ENCODE measurements around the gene ZBTB42.
"Not testable (repeated sequence)": the region's sequence is repeated elsewhere in the genome, so short reads cannot be mapped to it uniquely, and the experiment has no call there.

The ZBTB42 gene

DNA sequence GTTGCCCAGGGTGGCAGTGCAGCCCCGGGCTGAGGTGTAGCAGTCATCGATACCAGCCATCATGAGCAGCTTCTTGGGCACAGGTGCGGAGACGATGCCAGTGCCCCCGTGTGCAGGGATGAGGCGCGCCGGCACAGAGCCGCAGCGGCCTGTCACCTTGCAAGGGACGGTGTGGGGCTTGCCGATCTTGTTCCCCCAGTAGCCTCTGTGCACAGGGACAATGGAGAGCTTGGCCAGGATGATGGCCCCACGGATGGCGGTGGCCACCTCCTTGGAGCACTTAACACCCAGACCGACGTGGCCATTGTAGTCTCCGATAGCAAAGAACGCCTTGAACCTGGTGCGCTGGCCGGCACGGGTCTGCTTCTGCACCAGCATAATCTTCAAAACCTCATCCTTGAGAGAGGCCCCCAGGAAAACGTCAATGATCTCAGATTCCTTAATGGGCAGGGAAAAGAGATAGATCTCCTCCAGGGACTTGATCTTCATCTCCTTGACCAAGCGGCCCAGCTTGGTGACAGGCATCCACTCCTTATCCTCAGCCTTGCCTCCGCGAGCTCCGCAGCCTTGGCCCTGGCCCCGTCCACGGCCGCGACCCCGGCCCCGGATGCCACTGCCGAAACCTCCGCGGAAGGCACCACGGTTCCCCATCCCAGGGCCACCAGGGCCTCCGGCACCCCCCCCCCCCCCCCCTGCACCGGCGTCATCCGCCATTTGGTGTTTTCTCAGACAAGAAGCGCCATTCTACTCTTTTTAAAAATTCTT lies 35.5 kb downstream of the ZBTB42 start:
- DNase-seq (ENCODE audit: low read depth in 2 of 2): not testable (repeated sequence)

GRCh38 chr14:104841730-104842129 lies 40.8 kb downstream of the ZBTB42 start:
- no peak for DNase-seq (ENCODE audit: low read depth in 2 of 2)

DNA sequence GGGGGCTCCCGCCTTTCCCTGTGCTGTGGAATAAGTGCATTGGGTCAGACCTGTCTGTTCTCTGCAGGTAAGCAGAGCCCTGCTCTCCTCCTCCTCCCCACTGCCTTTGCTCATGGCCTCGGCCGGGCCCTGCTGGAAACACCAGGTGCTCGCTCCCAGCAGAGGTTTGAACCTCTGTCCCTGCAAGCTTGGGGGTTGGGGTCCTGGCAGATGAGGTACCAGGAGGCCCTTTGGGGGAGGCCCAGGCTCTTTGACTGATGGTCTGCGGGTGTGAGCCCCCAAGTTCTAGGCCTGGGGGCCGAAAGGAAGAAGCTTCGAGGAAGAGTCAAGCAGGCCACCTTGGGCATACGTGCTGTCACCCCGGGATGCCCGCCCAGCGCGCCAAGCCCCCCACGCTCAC lies 42.1 kb downstream of the ZBTB42 start:
- no peak for DNase-seq (ENCODE audit: low read depth in 2 of 2)

DNA sequence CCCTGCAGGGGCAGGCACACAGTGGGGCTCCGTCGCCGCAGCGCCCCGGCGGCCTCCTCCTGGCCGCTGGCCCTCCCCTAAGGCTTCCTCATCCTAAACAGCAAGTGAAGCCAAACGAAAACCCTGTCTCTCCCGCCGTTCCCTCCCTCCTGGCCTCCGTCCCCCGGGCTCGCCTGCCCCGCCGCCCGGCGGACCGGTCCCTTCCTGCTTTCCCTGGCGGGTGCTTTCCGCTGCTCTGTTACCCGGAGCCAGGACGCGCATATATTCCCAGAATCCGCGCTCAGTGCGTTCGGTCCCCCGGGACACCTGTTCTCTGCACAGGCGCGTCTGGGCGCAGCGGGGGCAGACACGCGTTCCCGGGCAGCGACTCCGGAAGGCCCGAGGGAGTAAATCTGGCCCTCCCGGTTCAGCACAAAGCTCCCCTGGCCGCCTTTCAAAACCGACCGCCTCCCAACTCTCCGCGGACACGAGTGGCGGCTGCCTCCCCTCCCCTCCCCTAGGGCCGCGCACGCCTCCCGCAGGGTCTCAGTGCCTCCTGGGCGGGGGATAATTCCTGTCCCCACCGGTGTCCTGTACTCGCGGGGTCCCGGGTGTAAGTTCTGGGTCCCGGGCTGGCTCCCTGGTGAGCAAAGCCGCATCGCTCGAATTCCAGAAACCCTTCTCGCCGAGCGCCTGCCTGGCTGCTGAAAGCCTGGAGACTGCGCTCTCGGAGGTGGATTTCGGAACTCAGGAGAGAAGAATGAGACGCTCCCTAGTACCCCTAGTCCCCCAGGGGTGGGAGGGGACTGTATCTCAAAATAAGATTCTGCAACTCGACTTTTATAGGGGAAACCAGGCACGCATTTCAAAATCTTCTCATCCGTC lies 42.8 kb downstream of the ZBTB42 start:
- DNase-seq (ENCODE audit: low read depth in 2 of 2): no peak

GRCh38 chr14:104844306-104845032 lies 43.6 kb downstream of the ZBTB42 start:
- no peak for DNase-seq (ENCODE audit: low read depth in 2 of 2)

DNA sequence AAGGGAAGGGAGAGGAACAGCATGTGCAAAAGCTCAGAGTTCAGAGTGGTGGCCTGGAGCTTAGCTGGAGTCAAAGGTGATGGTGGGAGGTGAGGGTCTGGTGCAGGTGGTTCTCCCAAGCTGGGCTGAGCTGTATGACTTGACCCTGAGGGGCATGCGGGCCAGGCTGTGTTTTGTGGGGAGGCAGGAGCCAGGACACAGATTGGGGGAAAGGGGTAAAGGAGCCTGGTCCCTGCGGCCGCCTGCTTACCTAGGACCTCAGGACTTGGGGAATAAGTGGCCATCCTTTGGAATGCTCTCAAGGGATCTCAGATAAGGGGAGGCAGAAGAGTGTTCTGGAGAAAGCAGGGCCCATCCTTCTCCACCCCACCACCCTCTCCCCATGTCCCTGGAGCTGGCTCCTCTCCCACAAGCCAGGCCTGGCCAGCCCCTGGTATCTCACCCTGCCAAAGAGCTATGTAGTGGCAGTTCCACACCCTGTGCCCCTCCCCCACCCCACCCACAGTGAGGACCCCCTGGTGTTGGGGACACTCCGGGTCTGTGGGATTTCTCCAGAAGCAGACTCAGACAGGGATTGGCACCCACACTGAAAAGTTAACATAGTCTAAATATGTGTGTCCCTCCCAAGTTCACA lies 44.2 kb downstream of the ZBTB42 start:
- DNase-seq (ENCODE audit: low read depth in 2 of 2): no peak

DNA sequence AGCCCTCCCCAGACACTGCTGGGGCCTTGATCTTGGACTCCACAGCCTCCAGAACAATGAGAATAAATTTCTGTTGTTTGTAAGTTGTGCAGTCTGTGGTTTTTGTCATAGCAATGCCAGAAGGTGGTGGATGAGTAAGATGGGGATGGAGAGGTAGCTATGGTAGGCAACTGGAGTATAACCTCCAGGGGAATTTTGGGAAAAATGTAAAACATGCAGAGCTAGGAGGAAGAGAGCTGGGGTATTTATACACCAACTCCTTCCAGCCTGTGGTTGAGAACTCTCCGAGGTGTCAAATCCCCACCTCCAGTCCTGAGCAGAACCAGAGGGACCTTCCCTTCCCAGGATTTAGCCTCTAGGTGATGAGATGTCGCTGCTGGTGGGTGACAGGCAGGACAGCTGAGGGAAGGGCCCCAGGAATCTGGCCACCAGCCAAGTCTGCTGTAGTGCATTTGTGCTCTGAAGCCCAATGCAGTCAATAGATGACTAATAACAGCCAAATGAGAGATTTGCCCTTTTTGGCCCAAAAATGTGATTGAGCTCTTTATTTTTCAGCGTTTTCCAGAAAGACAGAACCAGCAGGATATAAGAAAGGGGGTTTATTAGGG lies 45.0 kb downstream of the ZBTB42 start:
- no peak for DNase-seq (ENCODE audit: low read depth in 2 of 2)

GRCh38 chr14:104852280-104852663 lies 51.4 kb downstream of the ZBTB42 start:
- no peak for DNase-seq (ENCODE audit: low read depth in 2 of 2)
